Stimulated activated CD4-positive, alpha-beta T cell treated with anti-CD3 and anti-CD28 coated beads, TNF-alpha, amount 100 ng/mL, for 4 hours (primary cell): ENCODE data around the gene GDF7.
A peak's percentile ranks its signal among the peaks of the same experiment; 100 is the strongest.

Experiments used
- DNase-seq, 3 experiments: peaks; one replicate each; pipeline ENCODE4 v3.0.0-alpha.2; 2020; ENCODE audit warnings: low read depth in 3 of 3

The GDF7 gene

DNA sequence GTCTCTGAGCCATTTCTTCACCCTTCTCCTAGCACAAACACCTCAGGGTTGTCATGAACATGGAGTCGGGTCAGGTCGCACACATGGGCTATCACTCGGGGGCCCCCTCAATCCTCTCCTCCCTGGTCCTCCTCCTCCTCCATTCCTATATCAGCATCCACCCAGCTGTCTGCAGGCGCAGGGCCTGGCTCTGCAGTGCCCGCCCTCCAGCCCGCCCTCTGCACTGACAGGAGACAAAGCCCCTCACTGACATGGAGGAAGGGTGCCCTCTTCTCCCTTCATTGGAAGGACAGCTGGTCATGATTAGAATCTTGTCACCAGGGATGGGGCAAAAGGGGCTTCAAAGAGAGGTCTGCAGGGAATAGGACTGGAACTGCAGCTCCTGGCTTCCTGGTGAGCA lies 37.8 kb upstream of the GDF7 start:
- no peak for DNase-seq

DNA sequence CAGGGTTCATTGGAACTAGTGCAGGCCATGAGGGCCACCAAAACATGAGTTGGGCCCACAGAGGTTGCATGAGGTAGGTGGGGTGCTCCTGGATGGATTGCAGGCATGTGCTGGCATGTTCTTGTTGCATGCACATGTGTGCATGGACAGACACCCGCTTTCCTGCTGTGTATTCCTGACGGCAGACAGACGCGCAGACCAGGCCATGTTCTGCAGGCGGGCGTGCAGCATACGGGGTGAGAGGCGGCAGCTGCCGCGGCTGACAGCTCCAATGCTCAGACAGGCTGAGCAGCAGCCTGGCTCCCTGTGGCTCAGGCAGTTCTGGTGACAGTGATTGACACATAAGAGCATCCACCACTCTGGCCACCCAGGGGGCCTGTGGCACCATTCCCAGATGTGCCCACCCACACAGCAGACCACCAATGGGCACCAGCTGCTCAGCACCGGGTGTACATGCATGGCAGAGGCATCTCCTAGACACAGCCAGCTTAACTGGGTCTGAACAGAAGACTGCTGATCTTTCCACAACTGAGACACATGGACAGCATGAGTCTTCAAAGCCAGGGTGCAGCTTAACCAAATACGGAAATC lies 37.3 kb upstream of the GDF7 start:
- DNase-seq, result no peak

DNA sequence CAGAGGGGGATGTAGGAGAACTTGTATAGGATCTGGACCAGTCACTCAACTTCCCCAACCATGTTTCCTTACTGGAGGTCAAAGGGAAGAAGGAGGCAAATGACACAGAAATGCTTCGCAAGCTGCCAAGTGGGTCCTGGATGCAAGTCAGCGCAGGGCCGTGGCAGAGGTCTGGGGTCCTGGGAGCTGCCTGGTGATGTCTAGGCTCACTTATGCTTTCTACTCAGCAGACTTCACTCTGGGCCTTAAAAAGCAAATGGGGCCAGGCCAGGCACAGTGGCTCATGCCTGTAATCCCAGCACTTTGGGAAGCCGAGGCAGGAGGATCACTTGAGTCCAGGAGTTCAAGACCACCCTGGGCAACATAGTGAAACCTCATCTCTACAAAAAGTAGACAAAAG lies 36.0 kb upstream of the GDF7 start:
- no peak for DNase-seq

DNA sequence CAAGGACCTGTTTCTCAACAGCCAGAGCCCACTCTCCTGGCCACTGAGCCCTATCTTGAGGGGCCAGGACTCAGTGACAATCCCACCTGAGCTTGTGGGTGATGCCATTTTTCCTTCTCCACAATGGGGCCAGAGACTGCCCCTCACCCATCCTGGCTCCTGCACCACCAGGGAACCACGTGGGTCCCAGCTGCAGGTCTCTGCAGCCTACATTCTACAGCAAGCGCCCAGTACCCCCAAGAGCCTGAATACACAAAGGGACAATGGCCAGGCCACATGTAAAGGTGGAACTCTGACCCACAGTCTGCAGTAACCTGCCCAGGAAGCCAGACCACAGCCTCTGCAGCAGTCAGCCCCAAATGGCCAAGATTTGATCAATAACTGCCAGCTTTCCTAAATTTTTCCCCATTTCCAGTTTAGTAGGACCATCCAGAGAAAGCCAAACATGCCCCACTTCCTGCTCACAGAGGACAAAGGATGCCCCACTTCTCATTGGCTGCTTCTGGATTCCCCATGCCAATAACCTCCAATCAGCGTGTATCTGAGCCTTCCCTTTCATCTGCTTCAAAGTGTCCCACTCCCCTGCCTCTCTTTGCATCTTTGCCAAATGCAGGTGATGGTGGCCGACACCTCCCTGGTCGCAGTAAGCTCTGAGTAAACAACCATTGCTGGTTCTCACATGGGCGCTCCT lies 35.2 kb upstream of the GDF7 start:
- no peak for DNase-seq

DNA sequence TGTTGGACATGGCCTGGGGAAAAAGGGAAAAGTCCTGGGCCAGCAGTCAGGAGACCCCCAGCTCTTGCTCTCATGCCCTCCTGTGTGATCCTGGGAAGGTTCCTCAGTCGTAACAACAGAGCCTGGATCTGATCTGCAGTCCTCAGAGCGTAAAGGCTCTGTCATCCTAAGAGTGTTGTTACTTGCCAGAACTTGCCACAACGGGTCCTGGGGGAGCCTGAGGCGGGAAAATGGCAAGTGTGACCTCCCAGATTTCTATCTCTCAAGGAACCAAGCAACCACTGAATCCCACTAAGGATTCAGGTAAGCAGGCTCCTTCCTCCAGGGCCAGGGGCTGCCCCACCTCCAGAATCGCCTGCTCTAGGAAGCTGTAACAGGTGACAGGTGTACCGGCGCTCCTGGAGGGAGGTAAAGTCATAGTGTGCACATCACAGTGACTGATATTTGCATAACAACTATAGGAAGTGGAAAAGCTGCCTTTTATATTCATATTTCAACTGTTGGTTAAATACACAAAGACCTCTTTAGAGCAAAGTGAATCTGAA lies 34.4 kb upstream of the GDF7 start:
- DNase-seq, result no peak

DNA sequence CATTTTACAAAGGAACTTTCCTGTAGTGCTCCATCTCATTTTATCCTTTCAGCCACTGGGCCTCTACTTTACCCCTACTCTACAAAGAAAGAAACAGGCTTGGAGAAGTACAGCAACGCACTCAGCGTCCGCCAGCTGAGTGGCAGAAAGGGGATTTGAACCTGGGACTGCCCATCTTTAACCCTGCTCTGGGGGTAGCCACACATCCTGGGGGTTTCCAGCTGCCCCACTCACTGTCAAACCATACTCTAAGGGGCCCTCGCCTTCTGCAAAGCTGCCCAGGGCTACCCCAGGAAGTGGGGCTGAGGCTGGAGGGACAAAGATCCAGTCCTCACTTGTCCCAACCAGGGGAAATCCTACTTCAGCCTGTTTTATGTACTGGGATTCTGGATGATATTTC lies 33.9 kb upstream of the GDF7 start:
- no peak for DNase-seq

DNA sequence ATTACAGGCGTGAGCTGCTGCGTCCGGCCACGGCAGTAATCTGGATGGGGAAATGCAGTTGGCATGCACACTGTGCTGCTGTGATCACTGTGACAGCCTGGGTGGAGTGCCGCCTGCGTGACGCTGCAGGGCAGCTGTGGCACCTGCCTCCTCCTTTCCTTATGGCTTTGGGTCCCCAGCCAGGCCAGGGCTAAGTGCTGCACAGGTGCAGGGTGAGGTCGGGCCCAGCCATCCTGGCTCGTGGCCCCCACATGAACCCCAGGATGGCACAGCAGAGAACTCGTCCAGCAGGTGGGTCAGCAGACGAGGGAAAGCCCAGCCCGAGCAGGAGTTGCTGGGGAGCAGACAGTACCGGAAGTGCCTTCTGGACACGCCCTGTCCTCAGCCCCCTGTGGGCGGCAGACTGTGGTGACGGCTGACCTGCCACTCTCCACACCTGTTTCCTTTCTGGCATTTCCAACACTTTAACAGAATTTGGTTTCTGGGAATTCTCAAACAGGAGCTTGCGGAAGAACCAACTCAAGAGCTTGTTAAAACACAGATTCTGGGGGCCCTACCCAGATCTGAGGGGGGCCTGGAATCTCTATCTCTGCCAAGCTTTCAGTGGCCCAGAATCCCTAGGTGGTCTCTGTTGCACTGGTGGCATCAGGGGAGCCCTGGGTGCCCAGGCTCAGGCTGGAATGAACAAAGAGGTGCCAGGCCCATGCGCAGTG lies 33.0 kb upstream of the GDF7 start:
- DNase-seq, result no peak

DNA sequence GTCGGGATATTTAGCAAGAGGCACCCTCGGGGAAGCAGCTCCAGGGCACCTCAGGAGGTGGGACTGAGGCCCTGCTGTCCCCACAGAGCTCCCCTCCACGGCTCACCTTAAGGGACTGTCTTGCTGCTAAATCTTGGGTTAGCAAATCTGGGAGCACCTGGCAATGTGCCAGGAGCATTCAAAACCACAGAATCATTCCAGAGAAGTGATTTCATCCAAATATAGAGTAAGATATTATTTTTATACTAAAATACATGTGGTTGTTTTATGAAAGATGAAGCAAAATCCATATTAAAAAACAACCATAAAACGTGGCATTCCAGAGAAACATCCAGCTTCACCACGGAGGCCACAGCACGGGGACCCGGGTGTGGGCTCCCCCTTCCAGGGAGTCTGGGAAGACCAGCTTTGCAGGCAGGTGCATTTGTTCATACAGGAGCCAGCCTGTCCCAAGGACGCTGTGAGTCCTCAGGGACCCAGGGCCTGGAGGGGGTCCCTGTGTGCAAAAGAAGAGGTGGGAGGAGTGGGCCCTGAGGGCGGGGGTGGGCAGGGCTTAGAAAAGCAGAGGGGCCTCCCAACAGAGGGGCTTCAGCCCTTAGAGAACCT lies 32.3 kb upstream of the GDF7 start:
- no peak for DNase-seq

DNA sequence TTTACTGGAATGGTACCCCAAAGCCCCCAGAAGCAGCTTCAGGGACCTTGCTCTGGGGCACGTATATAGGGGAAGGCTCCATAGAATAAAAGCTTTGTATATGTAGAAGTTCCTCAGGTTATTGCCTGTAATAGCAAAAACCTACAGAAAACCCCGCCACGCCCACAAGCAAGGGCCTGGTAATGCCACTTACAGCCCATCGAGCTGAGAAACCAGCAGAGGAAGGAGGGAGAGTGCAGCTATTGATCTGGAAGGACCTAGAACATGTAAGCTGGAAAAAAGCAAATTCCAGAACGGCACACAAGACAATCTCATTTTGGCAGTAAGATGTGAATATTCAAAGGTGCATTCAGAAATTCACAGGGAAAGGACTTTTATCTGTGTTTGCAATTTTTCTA lies 31.8 kb upstream of the GDF7 start:
- no peak for DNase-seq

DNA sequence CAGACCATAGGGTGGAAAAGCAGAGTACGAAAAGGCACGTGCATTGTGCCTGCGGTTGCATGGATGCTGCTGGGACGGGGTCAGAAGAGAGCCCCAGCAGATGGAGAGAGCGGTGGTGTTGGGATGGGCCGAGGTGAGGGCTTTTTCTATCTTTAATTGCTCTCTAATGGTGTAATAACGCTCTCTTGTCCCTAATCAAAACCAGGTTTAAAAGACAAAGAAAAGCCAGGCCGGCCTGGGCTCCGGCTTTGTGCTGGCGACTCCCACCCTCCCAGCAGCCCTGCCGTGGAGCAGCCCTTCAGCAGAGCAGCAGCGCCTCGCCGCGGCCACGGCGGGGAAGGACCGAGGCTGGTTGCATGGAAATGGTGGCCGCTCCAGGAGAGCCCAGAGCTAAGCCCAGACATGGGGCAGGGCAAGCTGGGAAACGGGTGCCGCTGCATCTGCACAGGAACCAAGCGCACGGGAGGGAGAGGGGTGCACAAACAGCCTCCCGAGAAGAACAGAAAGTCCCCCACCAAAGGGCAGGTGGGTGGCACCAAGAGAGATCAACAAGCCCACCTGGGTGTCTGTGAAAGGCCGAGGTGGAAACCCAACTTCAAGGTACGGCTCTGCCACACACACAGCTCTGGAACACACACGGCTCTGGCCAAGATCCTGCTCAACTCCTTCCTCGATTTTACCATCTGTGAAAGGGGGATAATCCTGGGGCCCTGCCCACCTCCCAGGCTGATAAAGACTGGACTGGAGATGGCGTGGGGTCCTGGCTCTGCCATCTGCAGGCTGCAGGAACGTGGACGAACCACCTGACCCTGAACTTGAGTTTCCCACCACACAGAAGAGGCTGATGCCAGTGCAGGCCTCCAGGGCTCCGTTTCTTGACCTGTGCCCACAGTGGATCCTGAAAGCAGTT lies 31.0 kb upstream of the GDF7 start:
- DNase-seq, result no peak

DNA sequence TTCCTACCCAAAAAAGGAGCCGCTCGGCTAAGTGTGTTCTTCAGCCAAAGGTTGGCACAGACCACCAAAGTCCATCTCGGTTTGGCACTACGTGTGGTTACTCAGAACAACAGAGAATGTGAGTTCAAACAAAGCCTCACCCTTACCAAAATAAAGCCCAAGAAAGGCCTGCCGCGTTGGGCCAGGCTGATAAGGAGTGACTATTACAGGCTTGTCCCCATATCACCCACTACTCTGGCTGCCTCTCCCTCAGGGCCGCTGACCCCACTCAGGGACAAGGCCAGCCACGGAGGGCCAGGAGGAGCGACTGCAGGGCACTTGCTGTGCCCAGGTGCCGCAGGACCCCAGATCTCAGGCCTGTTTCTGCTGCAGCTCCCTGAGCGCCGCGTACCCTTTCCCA lies 29.8 kb upstream of the GDF7 start:
- no peak for DNase-seq

DNA sequence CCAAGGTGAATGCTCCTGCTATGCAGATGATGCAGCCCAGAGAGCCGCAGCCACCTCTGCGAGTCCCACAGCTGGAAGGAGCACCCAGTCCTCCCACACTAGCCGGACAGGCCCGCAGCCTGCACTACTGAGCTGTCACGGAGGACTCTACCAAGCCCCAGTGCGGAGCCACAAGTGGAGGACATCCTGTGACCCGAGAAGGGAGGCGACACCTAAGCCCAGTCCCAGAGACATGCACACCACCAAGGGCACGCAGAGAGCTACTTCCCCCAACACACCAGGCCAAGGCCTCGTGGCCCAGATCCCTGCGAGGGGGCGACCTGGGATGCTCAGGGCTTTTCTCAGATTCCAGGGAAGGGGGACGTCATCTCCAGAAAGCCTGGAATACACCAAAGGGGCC lies 28.9 kb upstream of the GDF7 start:
- no peak for DNase-seq

DNA sequence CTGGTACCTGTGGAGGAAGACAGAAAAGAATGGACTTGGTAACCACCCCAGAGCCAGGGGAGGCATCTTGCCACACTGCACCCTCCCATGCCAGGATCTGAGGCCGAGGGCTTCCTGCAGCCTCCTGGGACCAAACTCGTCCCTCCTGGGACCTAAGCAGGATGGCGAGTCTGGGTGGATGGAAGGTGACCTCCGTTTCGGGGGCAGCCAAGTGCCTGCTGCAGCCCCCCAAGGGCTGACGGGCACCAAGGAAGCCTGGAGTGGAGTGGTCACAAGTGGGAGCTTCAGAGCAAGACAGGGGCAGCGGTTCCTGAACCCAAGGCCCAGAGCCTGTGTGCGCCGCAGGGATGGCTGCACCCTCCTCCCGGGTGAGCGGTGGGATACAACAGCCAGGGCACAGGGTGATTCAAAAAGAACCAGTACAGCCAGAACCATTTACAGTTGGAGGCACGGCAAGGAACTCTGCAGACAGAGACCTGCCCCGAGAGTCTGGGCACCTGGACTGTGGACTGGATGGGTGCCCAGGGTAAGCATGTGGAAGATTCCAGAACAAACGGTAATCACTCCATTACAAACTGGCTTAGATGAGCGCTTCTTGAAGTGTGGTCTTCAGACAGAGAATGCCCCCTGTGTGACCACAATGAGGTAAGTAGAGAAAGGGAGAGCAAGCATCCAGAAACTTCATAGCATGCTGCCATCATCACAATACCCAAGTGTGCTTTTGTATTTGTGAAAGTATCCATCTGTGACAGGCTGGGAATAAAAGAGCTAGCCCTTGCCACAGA lies 28.1 kb upstream of the GDF7 start:
- no peak for DNase-seq

DNA sequence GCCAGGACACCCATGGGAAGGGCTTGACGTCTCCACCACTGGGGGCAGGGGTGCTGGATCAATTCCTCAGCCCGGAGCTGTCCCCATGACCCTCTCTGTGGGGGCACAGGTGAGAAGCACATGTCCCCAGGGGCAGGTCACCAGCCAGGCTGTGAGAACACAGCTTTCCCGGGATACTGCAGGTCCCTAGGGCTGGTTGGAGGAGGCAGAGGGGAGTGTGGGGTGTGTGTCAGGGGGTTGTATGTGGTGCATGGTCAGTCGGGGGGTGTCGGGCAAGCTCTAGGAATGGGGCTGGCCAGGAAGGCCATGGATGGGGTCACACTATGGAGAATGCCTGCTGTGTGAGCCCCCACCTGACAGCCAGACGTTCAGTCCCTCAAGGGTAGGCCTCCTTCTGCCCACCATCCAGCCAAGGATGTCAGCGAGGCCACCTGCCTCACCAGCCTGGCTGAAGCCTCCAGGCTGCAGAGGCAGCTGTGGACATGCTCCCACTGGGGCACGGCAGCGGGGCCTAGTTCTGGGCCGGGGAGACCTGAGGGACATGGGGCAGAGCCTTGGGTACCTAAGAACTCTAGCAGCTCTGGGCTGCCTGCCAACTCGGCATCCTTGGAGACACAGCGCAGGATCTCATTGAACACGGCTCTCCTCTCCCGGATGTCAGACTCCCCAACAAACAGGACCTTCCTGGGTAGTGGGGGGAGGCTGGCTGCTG lies 26.4 kb upstream of the GDF7 start:
- no peak for DNase-seq

DNA sequence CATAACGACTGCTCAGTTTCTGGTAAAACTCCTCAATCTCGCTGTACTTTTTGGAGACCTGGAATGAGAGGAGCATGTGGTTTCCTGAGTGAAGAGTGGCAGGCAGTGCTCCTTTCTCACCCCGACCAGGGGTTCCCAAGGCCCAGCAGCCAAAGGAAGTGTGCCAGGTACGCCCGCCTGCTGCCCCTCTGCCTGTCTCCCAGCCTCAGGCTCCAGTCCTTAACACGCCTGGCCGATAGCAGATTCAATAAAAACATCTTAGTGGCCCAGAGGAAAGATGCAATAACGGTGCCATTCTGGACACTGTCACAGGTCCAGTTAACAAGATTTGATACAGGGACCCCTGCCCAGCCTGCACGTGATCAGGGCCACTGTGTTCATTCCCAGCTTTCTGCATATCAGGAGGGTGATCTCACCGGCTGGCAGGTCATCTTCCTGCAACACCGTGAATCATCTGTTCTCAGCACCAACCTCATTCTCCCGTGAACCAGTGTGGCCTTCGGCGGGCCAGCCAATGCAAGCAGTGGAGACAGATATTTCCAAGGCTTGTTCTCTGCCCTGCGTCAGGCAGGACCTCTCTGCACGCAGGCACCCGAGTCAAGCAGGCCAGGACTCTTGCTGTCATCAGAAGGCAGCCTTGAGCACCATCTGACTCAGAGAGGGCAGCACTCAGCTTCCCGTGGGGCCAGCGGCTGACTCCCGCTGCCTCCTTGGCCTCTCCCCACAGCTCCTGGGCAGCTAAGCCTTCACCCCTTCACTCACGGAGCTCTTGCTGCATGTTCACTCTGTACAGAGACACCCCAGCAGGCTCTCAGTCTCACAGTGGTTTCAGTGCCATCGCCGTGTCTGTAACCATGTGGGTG lies 25.6 kb upstream of the GDF7 start:
- no peak for DNase-seq

DNA sequence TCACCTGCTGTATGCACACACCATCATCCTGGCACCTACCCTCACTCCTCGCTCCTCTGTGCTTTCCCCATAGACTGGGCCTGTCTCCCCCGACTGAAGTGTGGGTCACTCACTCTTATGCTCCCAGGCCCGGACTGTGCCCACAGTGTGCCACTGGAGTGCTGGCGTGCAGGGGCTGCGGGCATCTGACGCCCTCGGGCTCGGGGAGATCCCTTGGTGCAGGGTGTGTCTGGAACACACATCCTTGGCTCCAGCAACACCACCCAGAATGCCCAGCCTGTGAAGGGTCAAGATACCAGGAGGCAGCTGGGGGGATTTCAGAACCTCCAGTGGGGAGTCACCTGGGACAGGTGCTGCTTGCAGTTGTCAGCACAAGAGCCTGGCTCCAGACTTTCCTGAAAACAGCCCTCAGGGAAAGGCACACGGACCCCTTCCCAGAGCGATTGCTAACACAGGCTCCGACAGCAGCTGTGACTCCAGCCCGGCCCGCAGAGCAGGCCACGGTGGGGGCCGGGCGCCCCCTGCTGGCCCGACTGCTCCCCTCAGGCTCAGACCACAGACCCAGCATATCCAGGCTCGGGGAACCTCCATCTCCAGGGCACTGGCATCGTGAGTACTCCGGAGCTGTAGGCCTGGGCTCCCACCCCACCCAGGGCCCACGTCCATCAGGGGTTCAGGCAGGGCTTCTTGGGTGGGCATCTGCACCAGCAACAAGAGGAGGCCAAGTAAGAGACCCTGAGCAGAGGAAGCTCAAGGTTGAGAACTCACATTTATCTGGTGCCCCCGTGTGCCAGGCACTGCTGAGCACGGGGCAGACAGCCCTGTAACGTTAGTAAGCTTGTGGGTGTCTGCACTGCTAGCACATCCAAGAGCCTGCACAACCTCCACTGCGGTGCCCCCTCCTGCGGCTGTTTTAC lies 24.6 kb upstream of the GDF7 start:
- DNase-seq, result peak; percentile 52 to 64 (median 53)

DNA sequence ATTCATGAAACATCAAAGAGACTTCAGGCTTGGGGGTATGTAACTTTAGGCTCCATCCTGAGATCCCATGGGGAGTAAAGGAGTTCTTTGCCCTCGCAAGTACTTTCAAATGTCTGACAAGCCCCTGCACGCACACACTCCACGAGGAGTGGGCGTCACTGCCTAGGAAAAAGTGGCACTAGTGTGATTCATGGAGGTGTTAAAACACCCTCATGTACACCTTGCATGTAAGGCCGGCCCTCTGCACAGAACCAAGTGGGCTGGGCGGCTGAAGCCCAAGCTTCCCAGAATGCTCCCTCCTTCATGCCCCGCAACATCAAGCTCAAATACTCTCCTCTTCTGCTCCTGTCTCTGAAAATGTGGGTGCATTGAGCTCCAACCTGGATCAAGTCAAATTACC lies 23.9 kb upstream of the GDF7 start:
- DNase-seq, result no peak

DNA sequence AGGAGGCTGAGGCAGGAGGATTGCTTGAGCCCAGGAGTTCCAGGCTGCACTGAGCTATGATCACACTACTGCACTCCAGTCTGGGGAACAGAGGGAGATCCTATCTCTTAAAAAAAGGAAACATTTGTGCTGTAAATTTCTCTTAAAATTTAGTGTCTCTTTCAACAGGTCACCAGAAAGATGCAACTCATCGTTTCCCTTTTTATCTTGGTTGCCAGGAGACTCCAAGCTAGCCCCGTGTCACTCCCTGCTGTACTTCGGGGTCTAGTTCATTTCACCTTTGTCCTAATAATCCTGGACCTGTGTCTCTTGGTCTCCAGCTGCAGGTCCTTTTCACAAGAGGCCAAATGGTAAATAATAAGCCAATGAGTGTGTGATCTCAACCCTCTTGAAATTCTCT lies 23.1 kb upstream of the GDF7 start:
- DNase-seq, result no peak
